DND-41 (cell line): ENCODE results near the gene FAM83F.

ENCODE experiments used
- ATAC-seq: fragments of 200-7000 bp; cut with Tn5 transposase; 3 replicates; pipeline ENCODE4 v1.9.1; 2021; ENCODE audit warnings: low read depth; ENCODE audit not compliant: insufficient read depth
- DNase-seq: peaks from one replicate; pipeline ENCODE4 v3.0.0-alpha.2; 2020
- H2AFZ ChIP-seq: 2 replicates; pipeline ENCODE4 v1.6.0; 2012; ENCODE audit warnings: low read depth, low read length
- H3K27ac ChIP-seq: 2 replicates; pipeline ENCODE4 v1.5.1; 2012; ENCODE audit warnings: low read length, inconsistent platforms
- H3K27me3 ChIP-seq: fragments of 200-600 bp; sonication (generic); 2 replicates; pipeline ENCODE4 v1.6.0; 2012; ENCODE audit warnings: low read length, mild to moderate bottlenecking, inconsistent platforms; ENCODE audit not compliant: insufficient read depth, poor library complexity
- H3K36me3 ChIP-seq: 2 replicates; pipeline ENCODE4 v1.5.1; 2012; ENCODE audit warnings: low read length, inconsistent platforms; ENCODE audit not compliant: insufficient read depth
- H3K4me1 ChIP-seq: 2 replicates; pipeline ENCODE4 v1.5.1; 2012; ENCODE audit warnings: mild to moderate bottlenecking, low read length; ENCODE audit not compliant: insufficient read depth
- H3K4me2 ChIP-seq: 2 replicates; pipeline ENCODE4 v1.6.0; 2012; ENCODE audit warnings: mild to moderate bottlenecking, moderate library complexity, low read length, inconsistent platforms; ENCODE audit not compliant: insufficient read depth
- H3K4me3 ChIP-seq, 2 experiments: fragments of 200-600 bp in 1 of 2; shearing (Covaris generic) in 1 of 2; 2 replicates each; pipeline ENCODE4 v1.5.1; 2012 to 2016; ENCODE audit warnings: inconsistent platforms in 2 of 2, low read length in 2 of 2, mild to moderate bottlenecking in 2 of 2, low read depth in 1 of 2, moderate library complexity in 1 of 2
- H3K79me2 ChIP-seq: 2 replicates; pipeline ENCODE4 v1.6.0; 2012; ENCODE audit warnings: low read length, inconsistent platforms; ENCODE audit not compliant: insufficient read depth
- H3K9ac ChIP-seq: 2 replicates; pipeline ENCODE4 v1.6.0; 2012; ENCODE audit warnings: low read depth, mild to moderate bottlenecking, inconsistent platforms, low read length, moderate library complexity
- H3K9me3 ChIP-seq: 2 replicates; pipeline ENCODE4 v1.5.1; 2012; ENCODE audit warnings: low read length, moderate library complexity, mild to moderate bottlenecking, inconsistent platforms; ENCODE audit not compliant: insufficient read depth, severe bottlenecking
- H4K20me1 ChIP-seq: 2 replicates; pipeline ENCODE4 v1.6.0; 2012; ENCODE audit warnings: low read length; ENCODE audit not compliant: insufficient read depth
- EZH2 ChIP-seq: IDR thresholded peaks from 3 replicates; pipeline ENCODE4 v1.6.1; 2012; ENCODE audit warnings: borderline replicate concordance, low read depth, mild to moderate bottlenecking, moderate library complexity, low read length, inconsistent platforms; ENCODE audit not compliant: severe bottlenecking
- TF ChIP-seq, protein P1 (sequence below): IDR thresholded peaks from 2 replicates; pipeline ENCODE4 v1.5.1; 2012; ENCODE audit warnings: borderline replicate concordance, low read length, moderate library complexity, mild to moderate bottlenecking; ENCODE audit not compliant: poor library complexity, severe bottlenecking; ENCODE audit errors: extremely low read depth

FAM83F gene

DNA sequence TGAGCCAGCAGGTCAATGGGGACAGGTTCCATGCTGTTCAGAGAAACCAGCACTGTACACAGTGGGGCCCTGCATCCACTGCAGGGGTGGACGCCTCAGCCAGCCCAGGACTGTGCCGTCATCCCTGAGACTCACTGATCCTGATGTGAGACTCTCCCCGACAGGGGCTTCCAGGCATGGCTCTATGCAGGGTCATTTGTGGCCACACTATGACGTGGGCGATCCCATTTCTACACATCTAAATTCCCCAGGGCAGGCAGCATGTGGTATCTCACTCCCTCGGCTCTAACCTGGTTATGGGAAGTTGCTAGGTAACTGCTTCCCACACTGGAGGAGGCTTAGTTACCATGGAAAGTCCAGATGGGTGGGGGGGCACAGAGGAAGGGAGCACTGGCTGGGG, 14.2 kb upstream of the FAM83F start:
- Histone ChIP-seq H3K9me3 (no peaks in the 10 kb centered on the region), H3K4me1 (no peaks in the 10 kb centered on the region), H3K4me2 (no peak overlapping the region), H3K27me3 (no peaks in the 10 kb centered on the region), H2AFZ (no peak overlapping the region), H3K79me2 (no peaks in the 10 kb centered on the region), H3K4me3 (no peak overlapping the region), H3K9ac (no peak overlapping the region), H4K20me1 (no peaks in the 10 kb centered on the region), H3K27ac (no peak overlapping the region), H3K36me3 (peaks cover 7% of the 10 kb centered on the region)
- ATAC-seq (peak; percentile 44; the same call in 2 of the 3 replicates), DNase-seq (no peak)
- TF ChIP-seq, protein P1, sequence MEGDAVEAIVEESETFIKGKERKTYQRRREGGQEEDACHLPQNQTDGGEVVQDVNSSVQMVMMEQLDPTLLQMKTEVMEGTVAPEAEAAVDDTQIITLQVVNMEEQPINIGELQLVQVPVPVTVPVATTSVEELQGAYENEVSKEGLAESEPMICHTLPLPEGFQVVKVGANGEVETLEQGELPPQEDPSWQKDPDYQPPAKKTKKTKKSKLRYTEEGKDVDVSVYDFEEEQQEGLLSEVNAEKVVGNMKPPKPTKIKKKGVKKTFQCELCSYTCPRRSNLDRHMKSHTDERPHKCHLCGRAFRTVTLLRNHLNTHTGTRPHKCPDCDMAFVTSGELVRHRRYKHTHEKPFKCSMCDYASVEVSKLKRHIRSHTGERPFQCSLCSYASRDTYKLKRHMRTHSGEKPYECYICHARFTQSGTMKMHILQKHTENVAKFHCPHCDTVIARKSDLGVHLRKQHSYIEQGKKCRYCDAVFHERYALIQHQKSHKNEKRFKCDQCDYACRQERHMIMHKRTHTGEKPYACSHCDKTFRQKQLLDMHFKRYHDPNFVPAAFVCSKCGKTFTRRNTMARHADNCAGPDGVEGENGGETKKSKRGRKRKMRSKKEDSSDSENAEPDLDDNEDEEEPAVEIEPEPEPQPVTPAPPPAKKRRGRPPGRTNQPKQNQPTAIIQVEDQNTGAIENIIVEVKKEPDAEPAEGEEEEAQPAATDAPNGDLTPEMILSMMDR, result no peak
- TF ChIP-seq EZH2, result no peak

DNA sequence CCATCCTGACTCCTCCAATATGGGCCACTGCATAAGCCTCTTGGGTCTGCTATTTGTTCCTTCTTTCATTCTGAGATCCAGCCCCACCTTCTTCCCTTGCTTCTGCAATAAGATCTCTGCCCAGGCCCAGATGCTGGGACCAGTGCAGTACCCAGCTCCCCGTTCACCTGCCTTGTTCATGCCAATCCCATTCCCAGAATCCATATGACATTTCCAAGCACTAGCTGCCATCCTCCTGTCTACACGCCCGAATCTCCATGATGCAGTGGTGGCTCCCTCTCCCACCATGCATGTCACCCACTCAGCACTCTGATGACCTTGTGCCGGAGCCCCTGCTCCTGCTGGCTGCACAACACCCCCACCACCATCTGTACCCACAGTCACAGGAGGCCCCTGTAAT, 11.4 kb upstream of the FAM83F start:
- H3K4me2 ChIP-seq, result no peak overlapping the region
- H3K4me3 ChIP-seq, result no peak overlapping the region
- H3K27ac ChIP-seq, result no peak overlapping the region
- H3K27me3 ChIP-seq, result no peaks in the 10 kb centered on the region
- H4K20me1 ChIP-seq, result no peaks in the 10 kb centered on the region
- ATAC-seq (no peak), DNase-seq (no peak)
- H3K36me3 ChIP-seq, result no peaks in the 10 kb centered on the region
- H2AFZ ChIP-seq, result no peak overlapping the region
- no peaks in the 10 kb centered on the region for H3K4me1 ChIP-seq
- no peak overlapping the region for H3K9ac ChIP-seq
- no peaks in the 10 kb centered on the region for H3K9me3 ChIP-seq
- H3K79me2 ChIP-seq, result no peaks in the 10 kb centered on the region
- no peak for TF ChIP-seq EZH2
- TF ChIP-seq, protein P1, result no peak

DNA sequence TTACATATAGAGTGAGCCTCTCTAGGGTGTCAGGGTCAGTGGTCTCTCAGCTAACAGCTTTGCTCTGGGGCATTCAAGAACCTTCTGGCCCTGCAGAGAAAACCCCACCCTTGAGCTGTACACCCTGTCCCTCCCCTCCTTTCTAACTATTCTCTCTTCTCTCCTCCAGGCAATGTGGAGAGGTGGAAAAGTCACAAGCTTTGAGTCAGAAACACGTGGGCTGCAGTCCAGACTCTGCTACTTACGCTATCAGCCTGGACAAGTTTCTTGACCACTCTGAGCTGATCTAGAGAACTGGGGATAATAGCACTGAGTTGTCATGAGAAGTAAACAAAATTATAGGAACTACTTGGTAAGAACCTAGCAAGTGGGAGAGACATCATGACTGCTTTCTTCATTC, 10.7 kb upstream of the FAM83F start:
- no peaks in the 10 kb centered on the region for H3K9me3 ChIP-seq
- no peak overlapping the region for H2AFZ ChIP-seq
- no peak overlapping the region for H3K9ac ChIP-seq
- no peaks in the 10 kb centered on the region for H3K27me3 ChIP-seq
- no peak overlapping the region for H3K4me3 ChIP-seq
- no peaks in the 10 kb centered on the region for H3K36me3 ChIP-seq
- no peak overlapping the region for H3K4me2 ChIP-seq
- no peak overlapping the region for H3K27ac ChIP-seq
- TF ChIP-seq, protein P1, result no peak
- no peak for TF ChIP-seq EZH2
- DNase-seq (no peak), ATAC-seq (no peak)
- no peaks in the 10 kb centered on the region for H3K79me2 ChIP-seq
- no peaks in the 10 kb centered on the region for H3K4me1 ChIP-seq
- no peaks in the 10 kb centered on the region for H4K20me1 ChIP-seq

DNA sequence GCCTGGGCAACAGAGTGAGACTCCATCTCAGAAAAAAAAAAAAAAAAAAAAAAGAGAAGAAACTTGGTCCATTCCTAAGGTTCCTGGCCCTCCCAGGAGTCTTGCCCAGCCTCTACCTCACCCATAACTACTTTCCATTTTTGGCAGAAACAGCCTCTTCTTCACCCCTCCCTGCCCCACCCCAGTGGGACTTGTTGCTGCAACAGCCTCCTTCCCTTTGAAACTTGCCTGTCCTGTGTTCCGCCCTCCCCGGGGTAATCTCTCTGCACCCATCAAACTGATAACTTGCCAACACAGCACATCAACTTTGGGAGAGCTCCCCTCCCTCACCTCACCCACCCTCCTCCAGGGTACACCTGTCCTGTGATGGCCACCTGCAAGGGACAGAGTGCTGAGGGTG, 10.0 kb upstream of the FAM83F start:
- no peaks in the 10 kb centered on the region for H3K4me1 ChIP-seq
- H3K36me3 ChIP-seq, result no peaks in the 10 kb centered on the region
- ATAC-seq, result no peak
- TF ChIP-seq, protein P1, result no peak
- TF ChIP-seq EZH2, result no peak
- H3K9ac ChIP-seq, result no peak overlapping the region
- H3K79me2 ChIP-seq, result no peaks in the 10 kb centered on the region
- DNase-seq, result no peak
- H3K4me3 ChIP-seq, result no peak overlapping the region
- H3K4me2 ChIP-seq, result no peak overlapping the region
- H3K27ac ChIP-seq, result no peak overlapping the region
- no peaks in the 10 kb centered on the region for H3K27me3 ChIP-seq
- H2AFZ ChIP-seq, result no peak overlapping the region
- H4K20me1 ChIP-seq, result no peaks in the 10 kb centered on the region
- H3K9me3 ChIP-seq, result no peaks in the 10 kb centered on the region
